K562 (cell line): ENCODE data around the gene RHPN2. TPM values are rescaled to one million over a fixed set of nuclear protein-coding genes. Genes with fewer than 3 reads are reported as not detected.
A peak's percentile ranks its signal among the peaks of the same experiment; 100 is the strongest.

ENCODE experiments used
- ATAC-seq: fragments of 200-7000 bp; cut with Tn5 transposase; 3 replicates; pipeline ENCODE4 v1.9.1; 2020; ENCODE audit warnings: moderate library complexity
- BruUV-seq: library from RNA; stranded (reverse); fragments of 400-500 nt; replicated peaks from 2 replicates; lab custom pipeline; 2021; lab: Mats Ljungman, UMichigan
- CTCF ChIA-PET: fragments of 300-600 bp; formaldehyde crosslinking; extraction: SDS; loops from one replicate; lab custom pipeline; 2021; ENCODE audit warnings: low intra/inter-chr PET ratio; lab: Yijun Ruan, JAX
- POLR2A ChIA-PET: fragments of 300-600, 350-650 bp; sonication (Branson Sonifier 250); formaldehyde crosslinking; extraction: SDS; loops from one replicate; lab custom pipeline; 2021; ENCODE audit warnings: antibody characterized with exemption, inconsistent platforms; lab: Yijun Ruan, JAX
- DNase-seq, 4 experiments: peaks; one replicate each; pipeline versions ENCODE4 v3.0.0 to v3.0.0-alpha.2; 2011 to 2018; ENCODE audit warnings: low spot score in 3 of 4, mixed read lengths in 3 of 4; ENCODE audit errors: extremely low read depth in 1 of 4
- FAIRE-seq: peaks from 2 replicates; lab custom pipeline; 2011; peaks lifted over from hg19 to GRCh38; lab: Jason Lieb, UNC
- H2AFZ ChIP-seq: 2 replicates; pipeline ENCODE4 v1.6.0; 2011; ENCODE audit warnings: low read depth, low read length, control low read depth, inconsistent platforms
- H3K27ac ChIP-seq: fragments of 200-600 bp; 3 replicates; pipeline ENCODE4 v1.8.0; 2011; ENCODE audit warnings: low read depth, mild to moderate bottlenecking, control low read depth, inconsistent platforms, low read length, moderate library complexity, mixed read lengths; ENCODE audit errors: extremely low read depth
- H3K27me3 ChIP-seq, 2 experiments: fragments of 300-600 bp in 1 of 2; 2 replicates in 1 of 2; 3 replicates in 1 of 2; pipeline versions ENCODE4 v1.6.0 to v1.8.0; 2011; ENCODE audit warnings: inconsistent platforms in 2 of 2, low read length in 2 of 2, mild to moderate bottlenecking in 1 of 2, mixed read lengths in 1 of 2, moderate library complexity in 1 of 2; ENCODE audit not compliant: control insufficient read depth in 2 of 2, insufficient read depth in 2 of 2
- H3K36me3 ChIP-seq: fragments of 300-600 bp; 3 replicates; pipeline ENCODE4 v1.8.0; 2011; ENCODE audit warnings: mild to moderate bottlenecking, low read length, inconsistent platforms; ENCODE audit not compliant: control insufficient read depth, insufficient read depth
- H3K4me1 ChIP-seq, 2 experiments: fragments of 200-600 bp in 1 of 2; replicated peaks in 1 of 2; 2 replicates in 1 of 2; 3 replicates in 1 of 2; pipeline versions ENCODE4 v1.5.1 to v1.8.0; 2011; ENCODE audit warnings: inconsistent platforms in 2 of 2, low read length in 2 of 2, mild to moderate bottlenecking in 1 of 2, mixed read lengths in 1 of 2, moderate library complexity in 1 of 2; ENCODE audit not compliant: control insufficient read depth in 2 of 2, insufficient read depth in 2 of 2
- H3K4me2 ChIP-seq: 2 replicates; pipeline ENCODE4 v1.6.1; 2011; ENCODE audit warnings: low read length, control low read depth, inconsistent platforms, mixed read lengths; ENCODE audit not compliant: insufficient read depth
- H3K4me3 ChIP-seq: fragments of 200-600 bp; sonication (generic), shearing (Covaris generic); 2 replicates; pipeline ENCODE4 v1.5.1; 2016; ENCODE audit warnings: control low read depth, inconsistent platforms
- H3K79me2 ChIP-seq: fragments of 200-600 bp; 3 replicates; pipeline ENCODE4 v1.8.0; 2011; ENCODE audit warnings: low read length, inconsistent platforms; ENCODE audit not compliant: control insufficient read depth, insufficient read depth
- H3K9ac ChIP-seq, 2 experiments: 2 replicates each; pipeline versions ENCODE4 v1.6.0 to v1.6.1; 2011; ENCODE audit warnings: low read depth in 2 of 2, low read length in 2 of 2, control low read depth in 1 of 2, inconsistent platforms in 1 of 2, mild to moderate bottlenecking in 1 of 2, mixed read lengths in 1 of 2; ENCODE audit not compliant: insufficient read depth in 1 of 2
- H3K9me1 ChIP-seq: one replicate; pipeline ENCODE4 v1.6.0; 2011; ENCODE audit warnings: inconsistent platforms, mild to moderate bottlenecking, low read length, moderate library complexity; ENCODE audit not compliant: control insufficient read depth, insufficient read depth
- H3K9me3 ChIP-seq: replicated peaks from 2 replicates; pipeline ENCODE4 v1.5.1; 2011; ENCODE audit warnings: low read depth, low read length, inconsistent platforms; ENCODE audit not compliant: control insufficient read depth, insufficient read depth
- H4K20me1 ChIP-seq: replicated peaks from 2 replicates; pipeline ENCODE4 v1.6.1; 2011; ENCODE audit warnings: low read length, inconsistent platforms, mixed read lengths; ENCODE audit not compliant: control insufficient read depth, insufficient read depth
- CAMTA2 ChIP-seq: fragments of 250-450 bp; sonication (Bioruptor Pico); conservative IDR thresholded peaks from 2 replicates; pipeline ENCODE4 v1.5.1; 2022
- CEBPG ChIP-seq, 3 experiments: fragments of 200-800 bp in 1 of 3; sonication (Bioruptor generic) in 1 of 3; sonication (generic) in 1 of 3; formaldehyde crosslinking in 1 of 3; IDR thresholded peaks in 2 of 3; conservative IDR thresholded peaks in 1 of 3; 2 replicates each; pipeline versions ENCODE4 v1.6.1 to v1.8.0; 2016 to 2022; ENCODE audit warnings: missing compliant biosample characterization in 2 of 3, missing genetic modification characterization in 2 of 3, mild to moderate bottlenecking in 1 of 3, missing genetic modification reagents in 1 of 3
- HCFC1 ChIP-seq: IDR thresholded peaks from 2 replicates; pipeline ENCODE4 v1.6.1; 2012; ENCODE audit warnings: low read depth, low read length, improper control_type of control experiment
- MECOM ChIP-seq: fragments of 250-450 bp; sonication (Bioruptor Pico); IDR thresholded peaks from 2 replicates; pipeline ENCODE4 v1.8.0; 2022; ENCODE audit warnings: inconsistent platforms
- SIN3A ChIP-seq, 2 experiments: fragments of 150-350 bp in 1 of 2; IDR thresholded peaks; 2 replicates each; pipeline ENCODE4 v1.6.1; 2011 to 2016; ENCODE audit warnings: borderline replicate concordance in 2 of 2, low read depth in 2 of 2, low read length in 2 of 2, mild to moderate bottlenecking in 2 of 2, moderate library complexity in 2 of 2; ENCODE audit not compliant: control insufficient read depth in 1 of 2
- TAL1 ChIP-seq: fragments of 450-650 bp; IDR thresholded peaks from 2 replicates; pipeline ENCODE4 v1.6.1; 2016; ENCODE audit warnings: mild to moderate bottlenecking
- ZBTB1 ChIP-seq: sonication (generic); formaldehyde crosslinking; IDR thresholded peaks from 2 replicates; pipeline ENCODE4 v1.8.1; 2023; ENCODE audit warnings: missing genetic modification reagents, low read depth, mild to moderate bottlenecking, borderline replicate concordance
- ZFP30 ChIP-seq: fragments of 250-450 bp; sonication (Bioruptor Pico); IDR thresholded peaks from 2 replicates; pipeline ENCODE4 v1.8.0; 2022; ENCODE audit warnings: moderate library complexity, mild to moderate bottlenecking, inconsistent platforms, borderline replicate concordance
- ZNF324 ChIP-seq: fragments of 250-450 bp; sonication (Bioruptor Pico); IDR thresholded peaks from 2 replicates; pipeline ENCODE4 v1.4.0; 2020; ENCODE audit warnings: mild to moderate bottlenecking
- ZNF445 ChIP-seq: fragments of 250-450 bp; sonication (Bioruptor Pico); IDR thresholded peaks from 2 replicates; pipeline ENCODE4 v1.4.0; 2020; ENCODE audit warnings: low read depth, mild to moderate bottlenecking, moderate library complexity
- WGBS: fragments of 100-300 bp; shearing (Covaris generic); methylation state at CpG from one replicate; pipeline ENCODE4 v1.1.6; 2016; ENCODE audit warnings: low coverage, mixed read lengths; ENCODE audit not compliant: insufficient coverage; ENCODE audit errors: missing lambda C conversion rate; 5-methylcytosine and 5-hydroxymethylcytosine counted together
- in situ Hi-C: fragments of 300-500 bp; cut with MboI; formaldehyde crosslinking; loops from 4 replicates; pipeline ENCODE4 v1.15.0; 2018; ENCODE audit warnings: inconsistent platforms, mixed read lengths
- intact Hi-C: fragments of 100-400 bp; cut with micrococcal nuclease; formaldehyde crosslinking; loops from 2 replicates; pipeline ENCODE4 v1.14.2; 2022
- polyA plus RNA-seq, 8 experiments: library from polyadenylated mRNA; depleted of rRNA in 4 of 8; stranded (reverse) in 5 of 8; unstranded in 3 of 8; fragments of >200 nt; fragmentation: Nextera tagmentation in 2 of 8; fragmentation: Illumina TruSeq in 1 of 8; extraction: Ambion mirVana in 2 of 8; extraction: Trizol in 1 of 8; gene quantifications; 2 replicates each; pipeline versions ENCODE4 v1.2.1 to v1.2.3, GENCODE V29; 2011 to 2014; ENCODE audit warnings: inconsistent platforms in 1 of 8, missing spikeins in 1 of 8
- total RNA-seq, 7 experiments: library from RNA; depleted of rRNA in 6 of 7; stranded (reverse); fragments of >200 nt in 6 of 7; fragmentation: Illumina TruSeq in 2 of 7; extraction: Trizol in 2 of 7; gene quantifications; 2 replicates each; pipeline versions ENCODE4 v1.2.1 to v1.2.3, GENCODE V29; 2011 to 2021; ENCODE audit warnings: low replicate concordance in 1 of 7
- TF ChIP-seq, protein P1 (sequence below): fragments of 450-650 bp; formaldehyde crosslinking; conservative IDR thresholded peaks from 2 replicates; pipeline ENCODE4 v1.4.0; 2022; ENCODE audit warnings: mild to moderate bottlenecking, missing genetic modification characterization
- TF ChIP-seq, protein P2 (sequence below): sonication (generic); formaldehyde crosslinking; IDR thresholded peaks from 2 replicates; pipeline ENCODE4 v1.8.0; 2022; ENCODE audit warnings: mild to moderate bottlenecking, missing genetic modification reagents
- TF ChIP-seq, protein P3 (sequence below): fragments of 250-450 bp; sonication (Bioruptor Pico); IDR thresholded peaks from 2 replicates; pipeline ENCODE4 v1.9.0; 2021; ENCODE audit warnings: mild to moderate bottlenecking

The RHPN2 gene
- total and polyA plus RNA-seq, 9 of the 15 experiments (the other 6 are each of a cell fraction or from before 2014, with no cell fraction given), result 0.63 to 9.9 (median 3.2) TPM

DNA sequence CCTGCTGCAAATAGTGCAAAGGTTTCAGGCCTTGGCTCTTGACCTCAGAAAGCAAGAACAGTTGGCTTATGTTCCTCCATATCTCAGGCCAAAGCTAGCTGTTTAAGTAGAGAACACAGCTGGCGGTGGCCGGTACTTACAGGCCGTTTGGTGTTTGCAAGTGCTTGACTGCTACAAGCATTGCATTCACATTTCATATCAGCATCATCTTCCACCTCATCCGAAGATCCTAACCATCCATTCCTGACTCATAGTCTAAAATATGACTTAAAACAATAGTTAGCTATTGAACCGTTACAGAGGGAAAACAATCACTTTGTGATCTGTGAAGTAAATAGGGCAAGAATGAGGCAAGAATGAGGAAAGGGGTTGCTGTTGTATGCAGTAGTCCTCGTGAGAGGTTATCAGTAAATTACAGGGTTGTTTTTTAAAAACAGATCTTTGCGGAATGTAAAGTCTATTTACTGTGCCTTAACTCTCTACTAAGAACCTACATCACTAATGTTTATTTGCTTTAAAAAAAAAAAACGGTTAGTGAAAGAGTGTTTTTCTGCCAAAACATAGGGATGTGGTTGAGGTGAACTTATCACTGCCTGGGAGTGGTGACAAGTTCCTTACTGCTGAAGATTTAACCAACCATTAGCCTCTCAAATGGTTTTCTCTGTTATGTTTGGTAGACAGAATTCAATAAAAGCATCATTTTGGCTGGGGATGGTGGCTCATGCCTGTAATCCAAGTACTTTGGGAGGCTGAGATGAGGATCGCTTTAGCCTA, 45.6 kb upstream of the RHPN2 start:
- no peak for FAIRE-seq
- in situ Hi-C loops, result no loop called here
- Histone ChIP-seq H3K4me3 (no peak overlapping the region), H3K27ac (no peak overlapping the region), H3K9me1 (no peaks in the 10 kb centered on the region), H3K27me3 (no peaks in the 10 kb centered on the region), H3K36me3 (peaks cover 58% of the 10 kb centered on the region; the same call in 2 of the 3 replicates), H2AFZ (no peak overlapping the region), H3K79me2 (no peaks in the 10 kb centered on the region), H3K4me2 (no peak overlapping the region), H3K4me1 (no peaks in the 10 kb centered on the region), H3K9me3 (no peaks in the 10 kb centered on the region), H4K20me1 (no peaks in the 10 kb centered on the region), H3K9ac (no peak overlapping the region)
- intact Hi-C loops, result no loop called here
- no peak for DNase-seq
- BruUV-seq, result no TSS peak
- TF ChIP-seq CEBPG (CRISPR knock-in tag; IDR thresholded peaks at IDR 0.05) (no peak), CEBPG (tag; conservative IDR thresholded peaks at IDR 0.05 in 1 of 2, IDR thresholded peaks at IDR 0.05 in 1 of 2) (peak in 1 of 2 experiments; percentile 75; a peak in 2 of 4 replicates), ZFP30 (CRISPR knock-in tag) (no peak)
- ChIA-PET POLR2A (interaction anchor here (0.8 to 1.0 kb wide), 2 partner anchors 8 to 10 kb away, joined by 3 to 8 read pairs; no protein-coding TSS in a partner anchor), CTCF (no interaction called here)
- WGBS, result 78% methylated on average over 9 of the region's 9 CpGs
- ATAC-seq, result no peak

DNA sequence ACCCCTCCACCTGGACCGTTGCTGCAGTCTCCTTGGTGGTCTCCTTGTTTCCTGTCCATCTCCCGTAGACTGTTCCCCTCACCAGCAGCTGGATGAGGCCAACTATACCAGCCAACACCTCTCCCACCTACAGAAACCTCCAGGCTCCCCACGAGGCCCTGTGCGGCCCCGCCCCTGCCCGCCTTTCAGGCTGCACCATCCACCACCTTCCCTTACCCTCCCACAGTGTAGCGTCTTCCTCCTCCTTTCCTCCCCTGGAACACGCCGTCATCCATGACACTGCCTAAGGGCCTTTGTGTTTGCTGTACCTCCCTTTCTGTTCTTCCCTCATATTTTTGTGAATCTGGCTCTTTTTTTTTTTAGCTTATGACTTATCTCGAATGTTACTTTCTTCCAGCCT, 43.5 kb upstream of the RHPN2 start:
- FAIRE-seq, result no peak
- peaks cover 51% of the 10 kb centered on the region for H3K36me3 ChIP-seq
- no peak overlapping the region for H3K9ac ChIP-seq
- BruUV-seq, result no TSS peak
- no peak overlapping the region for H3K4me3 ChIP-seq
- ATAC-seq, result no peak
- no peak overlapping the region for H3K4me2 ChIP-seq
- H3K79me2 ChIP-seq, result no peaks in the 10 kb centered on the region
- H3K9me3 ChIP-seq, result no peaks in the 10 kb centered on the region
- no peaks in the 10 kb centered on the region for H4K20me1 ChIP-seq
- H3K27ac ChIP-seq, result no peak overlapping the region
- H3K4me1 ChIP-seq, result no peaks in the 10 kb centered on the region
- WGBS, result 96% methylated on average over 7 of the region's 10 CpGs
- no peaks in the 10 kb centered on the region for H3K9me1 ChIP-seq
- no peak overlapping the region for H2AFZ ChIP-seq
- in situ Hi-C loops (no loop called here), intact Hi-C loops (no loop called here)
- H3K27me3 ChIP-seq, result no peaks in the 10 kb centered on the region
- POLR2A ChIA-PET, result no interaction called here
- DNase-seq, result no peak
- CTCF ChIA-PET, result no interaction called here
- TF ChIP-seq, protein P1, sequence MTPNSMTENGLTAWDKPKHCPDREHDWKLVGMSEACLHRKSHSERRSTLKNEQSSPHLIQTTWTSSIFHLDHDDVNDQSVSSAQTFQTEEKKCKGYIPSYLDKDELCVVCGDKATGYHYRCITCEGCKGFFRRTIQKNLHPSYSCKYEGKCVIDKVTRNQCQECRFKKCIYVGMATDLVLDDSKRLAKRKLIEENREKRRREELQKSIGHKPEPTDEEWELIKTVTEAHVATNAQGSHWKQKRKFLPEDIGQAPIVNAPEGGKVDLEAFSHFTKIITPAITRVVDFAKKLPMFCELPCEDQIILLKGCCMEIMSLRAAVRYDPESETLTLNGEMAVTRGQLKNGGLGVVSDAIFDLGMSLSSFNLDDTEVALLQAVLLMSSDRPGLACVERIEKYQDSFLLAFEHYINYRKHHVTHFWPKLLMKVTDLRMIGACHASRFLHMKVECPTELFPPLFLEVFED (CRISPR knock-in tag), result no peak
- TF ChIP-seq CAMTA2 (CRISPR knock-in tag), result no peak
- no peak for TF ChIP-seq MECOM (CRISPR knock-in tag)
- TF ChIP-seq TAL1, result no peak
- TF ChIP-seq ZBTB1 (CRISPR knock-in tag), result no peak
- no peak for TF ChIP-seq ZNF445 (CRISPR knock-in tag)
- TF ChIP-seq SIN3A (IDR thresholded peaks at IDR 0.05; ENCODE audit: borderline replicate concordance in 2 of 2, control insufficient read depth in 1 of 2, low read depth in 2 of 2, low read length in 2 of 2), result no peak
- TF ChIP-seq, protein P2, sequence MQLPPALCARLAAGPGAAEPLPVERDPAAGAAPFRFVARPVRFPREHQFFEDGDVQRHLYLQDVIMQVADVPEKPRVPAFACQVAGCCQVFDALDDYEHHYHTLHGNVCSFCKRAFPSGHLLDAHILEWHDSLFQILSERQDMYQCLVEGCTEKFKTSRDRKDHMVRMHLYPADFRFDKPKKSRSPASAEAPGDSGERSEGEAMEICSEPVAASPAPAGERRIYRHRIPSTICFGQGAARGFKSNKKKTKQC, result no peak
- TF ChIP-seq ZNF324, result no peak
- TF ChIP-seq HCFC1, result no peak
- TF ChIP-seq, protein P3, sequence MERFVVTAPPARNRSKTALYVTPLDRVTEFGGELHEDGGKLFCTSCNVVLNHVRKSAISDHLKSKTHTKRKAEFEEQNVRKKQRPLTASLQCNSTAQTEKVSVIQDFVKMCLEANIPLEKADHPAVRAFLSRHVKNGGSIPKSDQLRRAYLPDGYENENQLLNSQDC (CRISPR knock-in tag), result no peak
